HEK293 (cell line): ENCODE data around the gene DCLK1.
A peak's percentile ranks its signal among the peaks of the same experiment; 100 is the strongest.

Experiments
- CTCF ChIA-PET: fragments of 350-600 bp; formaldehyde crosslinking; extraction: SDS; loops from one replicate; lab custom pipeline; 2021; ENCODE audit warnings: antibody characterized with exemption; lab: Yijun Ruan, JAX
- POLR2A ChIA-PET: fragments of 300-600 bp; formaldehyde crosslinking; extraction: SDS; loops from one replicate; lab custom pipeline; 2020; ENCODE audit warnings: antibody characterized with exemption, inconsistent platforms; lab: Yijun Ruan, JAX
- H3K27ac ChIP-seq: fragments of 200-500 bp; sonication (Bioruptor generic); 2 replicates; pipeline ENCODE4 v1.5.1; 2014; ENCODE audit warnings: low read depth, low read length, control low read depth, inconsistent platforms; ENCODE audit errors: extremely low read depth
- H3K36me3 ChIP-seq, 2 experiments: fragments of 200-500 bp in 1 of 2; sonication (Bioruptor generic) in 1 of 2; 1 replicate in 1 of 2; 2 replicates in 1 of 2; pipeline ENCODE4 v1.5.1; 2014 to 2017; ENCODE audit warnings: inconsistent platforms in 2 of 2, low read length in 2 of 2; ENCODE audit not compliant: control insufficient read depth in 2 of 2, insufficient read depth in 1 of 2
- H3K4me1 ChIP-seq: fragments of 200-500 bp; sonication (Bioruptor generic); 2 replicates; pipeline ENCODE4 v1.5.1; 2014; ENCODE audit warnings: mild to moderate bottlenecking, low read length, inconsistent platforms; ENCODE audit not compliant: control insufficient read depth, insufficient read depth
- H3K4me3 ChIP-seq: 2 replicates; pipeline ENCODE4 v1.5.1; 2011; ENCODE audit warnings: low read depth, mild to moderate bottlenecking, control low read depth, low read length, moderate library complexity
- H3K9me3 ChIP-seq: fragments of 200-500 bp; sonication (Bioruptor generic); 2 replicates; pipeline ENCODE4 v1.5.1; 2014; ENCODE audit warnings: low read depth, low read length, inconsistent platforms; ENCODE audit not compliant: control insufficient read depth, insufficient read depth
- FEZF1 ChIP-seq: fragments of 450-650 bp; formaldehyde crosslinking; IDR thresholded peaks from 2 replicates; pipeline ENCODE4 v1.5.1; 2016; ENCODE audit warnings: missing biosample characterization, missing genetic modification characterization
- IKZF3 ChIP-seq: fragments of 450-650 bp; IDR thresholded peaks from 2 replicates; pipeline ENCODE4 v1.5.0; 2018; ENCODE audit warnings: missing biosample characterization, mild to moderate bottlenecking, missing genetic modification characterization, moderate library complexity
- KLF16 ChIP-seq: fragments of 450-650 bp; formaldehyde crosslinking; IDR thresholded peaks from 2 replicates; pipeline ENCODE4 v1.5.1; 2017; ENCODE audit warnings: missing biosample characterization, missing genetic modification characterization
- KLF17 ChIP-seq: fragments of 450-650 bp; formaldehyde crosslinking; IDR thresholded peaks from 2 replicates; pipeline ENCODE4 v1.5.1; 2016; ENCODE audit warnings: missing biosample characterization, missing genetic modification characterization
- ZBTB17 ChIP-seq: fragments of 450-650 bp; formaldehyde crosslinking; IDR thresholded peaks from 2 replicates; pipeline ENCODE4 v1.5.1; 2016; ENCODE audit warnings: missing biosample characterization, missing genetic modification characterization
- ZBTB6 ChIP-seq: fragments of 450-650 bp; formaldehyde crosslinking; IDR thresholded peaks from 2 replicates; pipeline ENCODE4 v1.5.1; 2017; ENCODE audit warnings: missing biosample characterization, missing genetic modification characterization
- ZFP3 ChIP-seq: fragments of 450-650 bp; formaldehyde crosslinking; IDR thresholded peaks from 2 replicates; pipeline ENCODE4 v1.5.1; 2016; ENCODE audit warnings: low read depth, missing biosample characterization, missing genetic modification characterization
- ZFP41 ChIP-seq: fragments of 450-650 bp; formaldehyde crosslinking; IDR thresholded peaks from 2 replicates; pipeline ENCODE4 v1.5.1; 2016; ENCODE audit warnings: missing biosample characterization, missing genetic modification characterization, borderline replicate concordance
- ZNF133 ChIP-seq: fragments of 450-650 bp; formaldehyde crosslinking; IDR thresholded peaks from 2 replicates; pipeline ENCODE4 v1.5.1; 2016; ENCODE audit warnings: missing biosample characterization, missing genetic modification characterization
- ZNF140 ChIP-seq: fragments of 450-650 bp; formaldehyde crosslinking; IDR thresholded peaks from 2 replicates; pipeline ENCODE4 v1.5.1; 2016; ENCODE audit warnings: missing biosample characterization, missing genetic modification characterization
- ZNF19 ChIP-seq: fragments of 450-650 bp; formaldehyde crosslinking; IDR thresholded peaks from 2 replicates; pipeline ENCODE4; 2016; ENCODE audit warnings: missing biosample characterization, missing genetic modification characterization, low read depth
- ZNF221 ChIP-seq: fragments of 450-650 bp; formaldehyde crosslinking; IDR thresholded peaks from 2 replicates; pipeline ENCODE4 v1.5.1; 2017; ENCODE audit warnings: missing biosample characterization, missing genetic modification characterization, borderline replicate concordance
- ZNF274 ChIP-seq, 2 experiments: fragments of 200-500 bp in 1 of 2; fragments of 450-650 bp in 1 of 2; sonication (Bioruptor generic) in 1 of 2; formaldehyde crosslinking in 1 of 2; IDR thresholded peaks; 2 replicates each; pipeline versions ENCODE4 v1.5.1 to v1.6.1; 2014 to 2016; ENCODE audit warnings: borderline replicate concordance in 1 of 2, inconsistent platforms in 1 of 2, low read length in 1 of 2, missing biosample characterization in 1 of 2, missing genetic modification characterization in 1 of 2
- ZNF341 ChIP-seq: fragments of 450-650 bp; formaldehyde crosslinking; IDR thresholded peaks from 2 replicates; pipeline ENCODE4; 2016; ENCODE audit warnings: low read depth, missing biosample characterization, missing genetic modification characterization
- ZNF394 ChIP-seq: fragments of 450-650 bp; formaldehyde crosslinking; IDR thresholded peaks from 2 replicates; pipeline ENCODE4 v1.5.1; 2016; ENCODE audit warnings: missing biosample characterization, missing genetic modification characterization, mild to moderate bottlenecking, moderate library complexity, borderline replicate concordance
- ZNF398 ChIP-seq: fragments of 450-650 bp; formaldehyde crosslinking; IDR thresholded peaks from 2 replicates; pipeline ENCODE4 v1.5.1; 2017; ENCODE audit warnings: missing biosample characterization, missing genetic modification characterization
- ZNF426 ChIP-seq: fragments of 450-650 bp; formaldehyde crosslinking; IDR thresholded peaks from 2 replicates; pipeline ENCODE4 v1.5.1; 2017; ENCODE audit warnings: missing biosample characterization, missing genetic modification characterization, mild to moderate bottlenecking, inconsistent platforms, moderate library complexity
- ZNF488 ChIP-seq: fragments of 450-650 bp; formaldehyde crosslinking; IDR thresholded peaks from 2 replicates; pipeline ENCODE4 v1.5.1; 2016; ENCODE audit warnings: missing biosample characterization, missing genetic modification characterization
- ZNF518A ChIP-seq: fragments of 450-650 bp; formaldehyde crosslinking; conservative IDR thresholded peaks from 2 replicates; pipeline ENCODE4 v1.5.1; 2016; ENCODE audit warnings: low read depth, missing biosample characterization, missing genetic modification characterization
- ZNF549 ChIP-seq: fragments of 450-650 bp; IDR thresholded peaks from 2 replicates; pipeline ENCODE4 v1.5.1; 2018; ENCODE audit warnings: missing biosample characterization, missing genetic modification characterization, mild to moderate bottlenecking, inconsistent platforms, moderate library complexity
- ZNF561 ChIP-seq: fragments of 450-650 bp; IDR thresholded peaks from 2 replicates; pipeline ENCODE4 v1.5.1; 2018; ENCODE audit warnings: missing biosample characterization, missing genetic modification characterization, borderline replicate concordance
- ZNF580 ChIP-seq: fragments of 450-650 bp; formaldehyde crosslinking; IDR thresholded peaks from 2 replicates; pipeline ENCODE4 v1.5.1; 2016; ENCODE audit warnings: missing biosample characterization, missing genetic modification characterization
- ZNF623 ChIP-seq: fragments of 450-650 bp; formaldehyde crosslinking; IDR thresholded peaks from 2 replicates; pipeline ENCODE4 v1.5.1; 2016; ENCODE audit warnings: missing biosample characterization, missing genetic modification characterization
- ZNF654 ChIP-seq: fragments of 450-650 bp; formaldehyde crosslinking; IDR thresholded peaks from 2 replicates; pipeline ENCODE4 v1.5.1; 2016; ENCODE audit warnings: low read depth, missing biosample characterization, missing genetic modification characterization
- ZSCAN4 ChIP-seq: fragments of 450-650 bp; formaldehyde crosslinking; IDR thresholded peaks from 2 replicates; pipeline ENCODE4 v1.5.1; 2017; ENCODE audit warnings: missing biosample characterization, missing genetic modification characterization

The DCLK1 gene

GRCh38 chr13:36130552-36131221 lies 495 bp downstream of the DCLK1 start:
- 0 out of 2 replicates have a peak, but pooled peaks cover 2% of the 10 kb centered on the region for H3K4me1 ChIP-seq
- H3K4me3 ChIP-seq, result peak overlapping the region; percentile 54
- CTCF ChIA-PET, result no interaction called here
- TF ChIP-seq ZBTB6 (0 out of 2 replicates have a peak, but pooled peaks have one; percentile 7), ZNF140 (tag by site-specific recombination) (no peak), FEZF1 (tag by site-specific recombination) (no peak; the same call in 1 of the 2 replicates), ZNF580 (tag by site-specific recombination) (no peak), ZNF19 (tag by site-specific recombination) (no peak), ZNF561 (tag by site-specific recombination) (0 out of 2 replicates have a peak, but pooled peaks have one; percentile 17), KLF17 (tag by site-specific recombination) (peak; percentile 29; the same call in 1 of the 2 replicates), ZNF518A (tag by site-specific recombination) (no peak), ZNF274 (IDR thresholded peaks at IDR 0.05; ENCODE audit: low read length) (no peak), ZNF274 (tag by site-specific recombination; IDR thresholded peaks at IDR 0.05; ENCODE audit: borderline replicate concordance) (no peak), KLF16 (no peak), ZFP3 (tag by site-specific recombination) (no peak), ZNF133 (tag by site-specific recombination) (no peak), ZNF394 (tag by site-specific recombination) (peak; percentile 76; the same call in 1 of the 2 replicates), ZSCAN4 (tag by site-specific recombination) (peak; percentile 58; the same call in 1 of the 2 replicates), ZNF549 (tag by site-specific recombination) (no peak), ZNF426 (tag by site-specific recombination) (no peak), IKZF3 (no peak), ZNF341 (no peak), ZNF623 (tag by site-specific recombination) (no peak), ZNF221 (tag by site-specific recombination) (no peak), ZNF398 (tag by site-specific recombination) (no peak), ZNF654 (no peak), ZFP41 (tag by site-specific recombination) (no peak), ZBTB17 (tag by site-specific recombination) (peak; percentile 56), ZNF488 (tag by site-specific recombination) (no peak)

More at GRCh38 chr13:36130552-36131221, 495 bp downstream of the DCLK1 start:
- POLR2A ChIA-PET, result no interaction called here
- Histone ChIP-seq H3K27ac (peak overlapping the region; percentile 60; the same call in 1 of the 2 replicates), H3K9me3 (no peaks in the 10 kb centered on the region), H3K36me3 (no peaks in the 10 kb centered on the region)
